Measurements from ENCODE around the gene IL17RB.

Gene IL17RB

DNA sequence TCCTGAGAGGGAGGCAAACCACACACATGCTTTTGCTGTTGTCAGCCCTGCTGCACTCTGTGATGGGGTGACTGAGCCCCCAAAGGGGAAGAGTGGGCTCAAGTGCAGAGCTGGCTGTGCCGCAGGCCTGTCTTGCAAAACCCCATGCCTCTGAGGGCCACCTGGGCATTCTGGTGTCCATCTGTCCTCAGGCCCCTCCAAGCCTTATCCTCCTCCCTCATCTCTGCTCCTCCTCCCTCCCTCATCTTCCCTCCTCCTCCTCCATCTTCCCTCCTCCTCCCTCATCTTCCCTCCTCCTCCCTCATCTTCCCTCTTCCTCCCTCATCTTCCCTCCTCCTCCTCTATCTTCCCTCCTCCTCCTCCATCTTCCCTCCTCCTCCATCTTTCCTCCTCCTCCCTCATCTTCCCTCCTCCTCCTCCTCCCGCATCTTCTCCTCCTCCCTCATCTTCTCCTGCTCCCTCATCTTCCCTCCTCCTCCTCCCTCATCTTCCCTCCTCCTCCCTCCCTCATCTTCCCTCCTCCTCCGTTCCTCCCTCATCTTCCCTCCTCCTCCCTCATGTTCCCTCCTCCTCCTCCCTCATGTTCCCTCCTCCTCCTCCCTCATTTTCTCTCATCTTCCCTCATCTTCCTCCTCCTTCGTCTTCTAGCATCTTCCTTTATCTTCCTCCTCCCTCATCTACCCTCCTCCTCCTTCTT, 40.8 kb upstream of the IL17RB start:
- H2AFZ ChIP-seq (ENCODE audit: low read length) = no peak overlapping the region
- H4K20me1 ChIP-seq (ENCODE audit: insufficient read depth, low read length, poor library complexity, severe bottlenecking) = no peaks in the 10 kb centered on the region
- H3K9me3 ChIP-seq (ENCODE audit: insufficient read depth, low read depth, low read length) = no peaks in the 10 kb centered on the region
- H3K4me2 ChIP-seq (ENCODE audit: low read depth, low read length, poor library complexity, severe bottlenecking) = no peak overlapping the region
- H3F3A ChIP-seq (ENCODE audit: low read depth) = no peaks in the 10 kb centered on the region
- no peaks in the 10 kb centered on the region for H3K27me3 ChIP-seq (ENCODE audit: insufficient read depth, low read length, poor library complexity, severe bottlenecking)
- TF ChIP-seq EZH2phosphoT487 (IDR thresholded peaks at IDR 0.05; ENCODE audit: borderline replicate concordance) = no peak
- TF ChIP-seq, protein P1, sequence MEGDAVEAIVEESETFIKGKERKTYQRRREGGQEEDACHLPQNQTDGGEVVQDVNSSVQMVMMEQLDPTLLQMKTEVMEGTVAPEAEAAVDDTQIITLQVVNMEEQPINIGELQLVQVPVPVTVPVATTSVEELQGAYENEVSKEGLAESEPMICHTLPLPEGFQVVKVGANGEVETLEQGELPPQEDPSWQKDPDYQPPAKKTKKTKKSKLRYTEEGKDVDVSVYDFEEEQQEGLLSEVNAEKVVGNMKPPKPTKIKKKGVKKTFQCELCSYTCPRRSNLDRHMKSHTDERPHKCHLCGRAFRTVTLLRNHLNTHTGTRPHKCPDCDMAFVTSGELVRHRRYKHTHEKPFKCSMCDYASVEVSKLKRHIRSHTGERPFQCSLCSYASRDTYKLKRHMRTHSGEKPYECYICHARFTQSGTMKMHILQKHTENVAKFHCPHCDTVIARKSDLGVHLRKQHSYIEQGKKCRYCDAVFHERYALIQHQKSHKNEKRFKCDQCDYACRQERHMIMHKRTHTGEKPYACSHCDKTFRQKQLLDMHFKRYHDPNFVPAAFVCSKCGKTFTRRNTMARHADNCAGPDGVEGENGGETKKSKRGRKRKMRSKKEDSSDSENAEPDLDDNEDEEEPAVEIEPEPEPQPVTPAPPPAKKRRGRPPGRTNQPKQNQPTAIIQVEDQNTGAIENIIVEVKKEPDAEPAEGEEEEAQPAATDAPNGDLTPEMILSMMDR (conservative IDR thresholded peaks at IDR 0.05; ENCODE audit: low read length) = no peak
- no peaks in the 10 kb centered on the region for H3K9me2 ChIP-seq (replicated peaks; ENCODE audit: low read depth, low read length)
- H3K9ac ChIP-seq (ENCODE audit: low read depth, low read length, poor library complexity, severe bottlenecking) = no peak overlapping the region
- H3K4me1 ChIP-seq (ENCODE audit: insufficient read depth, low read length, poor library complexity, severe bottlenecking) = no peaks in the 10 kb centered on the region
- no peaks in the 10 kb centered on the region for H3K79me2 ChIP-seq (ENCODE audit: insufficient read depth, low read length)
- H3K36me3 ChIP-seq (ENCODE audit: insufficient read depth, low read length) = no peaks in the 10 kb centered on the region
- H3K4me3 ChIP-seq (ENCODE audit: low read length, poor library complexity, severe bottlenecking) = no peak overlapping the region

DNA sequence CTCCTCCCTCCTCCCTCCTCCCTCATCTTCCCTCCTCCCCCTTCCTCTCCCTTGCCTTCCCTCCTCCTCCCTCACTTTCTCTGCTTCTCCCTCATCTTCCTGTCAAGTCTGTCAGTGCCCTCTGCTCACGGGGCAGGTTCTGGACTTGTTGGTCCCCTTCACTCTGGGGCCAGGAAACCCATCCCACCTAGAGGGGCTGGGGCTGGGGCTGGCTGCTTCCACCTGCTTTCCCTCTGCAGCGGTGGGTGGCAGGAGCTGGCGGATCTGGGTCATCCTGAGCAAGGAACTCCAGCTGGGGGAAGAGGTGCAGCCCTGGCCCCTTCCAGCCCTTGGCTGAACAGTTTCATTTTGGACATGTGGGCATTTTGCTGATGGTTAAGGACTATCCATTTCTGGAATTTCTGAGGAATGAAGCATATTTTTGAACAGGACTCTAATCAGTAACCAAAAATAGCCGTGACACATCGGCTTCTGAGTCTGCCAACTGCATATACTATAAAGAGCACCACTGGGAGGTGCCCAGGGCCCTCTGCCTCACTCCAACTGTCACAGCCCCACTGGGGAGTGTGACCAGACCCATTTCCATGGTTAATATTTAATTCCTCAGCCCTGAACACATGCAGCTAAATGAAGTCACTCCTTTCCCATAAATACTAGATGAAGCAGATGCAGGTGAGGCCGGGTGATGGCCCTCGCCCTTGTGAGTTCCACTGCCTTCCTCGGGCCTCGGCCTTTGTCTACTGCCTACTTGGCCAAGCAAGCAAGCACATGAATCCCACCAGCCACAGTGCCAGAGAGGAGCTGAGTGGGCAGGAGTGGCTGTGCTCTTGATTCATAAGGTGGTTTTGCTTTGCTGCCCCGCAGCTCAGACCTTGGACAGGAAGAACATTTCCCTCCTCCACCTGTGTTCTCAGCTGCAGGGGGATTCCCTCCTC, 39.9 kb upstream of the IL17RB start:
- no peaks in the 10 kb centered on the region for H3K27me3 ChIP-seq (ENCODE audit: insufficient read depth, low read length, poor library complexity, severe bottlenecking)
- no peaks in the 10 kb centered on the region for H3K36me3 ChIP-seq (ENCODE audit: insufficient read depth, low read length)
- no peaks in the 10 kb centered on the region for H3K9me2 ChIP-seq (replicated peaks; ENCODE audit: low read depth, low read length)
- no peaks in the 10 kb centered on the region for H4K20me1 ChIP-seq (ENCODE audit: insufficient read depth, low read length, poor library complexity, severe bottlenecking)
- H2AFZ ChIP-seq (ENCODE audit: low read length) = no peak overlapping the region
- no peaks in the 10 kb centered on the region for H3K79me2 ChIP-seq (ENCODE audit: insufficient read depth, low read length)
- no peak overlapping the region for H3K4me3 ChIP-seq (ENCODE audit: low read length, poor library complexity, severe bottlenecking)
- no peaks in the 10 kb centered on the region for H3K4me1 ChIP-seq (ENCODE audit: insufficient read depth, low read length, poor library complexity, severe bottlenecking)
- H3K4me2 ChIP-seq (ENCODE audit: low read depth, low read length, poor library complexity, severe bottlenecking) = no peak overlapping the region
- no peaks in the 10 kb centered on the region for H3K9me3 ChIP-seq (ENCODE audit: insufficient read depth, low read depth, low read length)
- no peak overlapping the region for H3K9ac ChIP-seq (ENCODE audit: low read depth, low read length, poor library complexity, severe bottlenecking)
- H3F3A ChIP-seq (ENCODE audit: low read depth) = no peaks in the 10 kb centered on the region
- TF ChIP-seq, protein P1 (conservative IDR thresholded peaks at IDR 0.05; ENCODE audit: low read length) = no peak
- TF ChIP-seq EZH2phosphoT487 (IDR thresholded peaks at IDR 0.05; ENCODE audit: borderline replicate concordance) = no peak

DNA sequence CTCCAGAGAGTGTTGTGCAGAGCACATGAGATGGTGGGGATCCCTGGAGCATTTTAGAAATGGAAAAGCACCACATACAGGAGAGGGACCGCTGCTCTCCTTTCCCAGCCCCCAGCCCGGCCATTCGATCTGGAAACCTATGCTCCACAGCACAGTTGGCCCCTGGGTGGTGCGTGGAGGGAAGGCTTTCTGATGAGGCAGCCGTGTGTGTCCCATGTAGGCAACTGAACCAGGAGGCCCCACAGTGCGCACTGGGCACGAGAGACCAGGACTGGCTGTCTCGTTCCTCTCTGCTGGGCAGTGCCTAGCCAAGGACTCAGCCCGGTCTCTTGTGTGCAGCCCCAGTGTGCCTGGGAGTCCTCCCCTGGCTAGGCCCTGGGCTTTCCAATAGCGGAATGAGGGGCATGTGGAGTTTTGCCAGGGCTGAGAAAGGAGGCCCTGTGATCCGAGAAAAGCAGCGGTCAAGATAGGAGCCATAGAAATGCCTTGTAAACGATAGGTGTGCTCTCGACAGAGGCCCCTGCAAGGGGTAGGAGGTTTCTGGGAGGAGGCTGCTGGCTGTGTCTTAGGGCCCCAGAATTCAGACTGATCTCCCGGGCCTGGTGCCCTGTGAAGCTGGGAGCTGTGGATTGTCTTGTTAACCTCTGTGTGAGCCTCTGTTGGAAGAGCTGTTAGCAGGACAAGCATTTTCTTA, 39.1 kb upstream of the IL17RB start:
- no peaks in the 10 kb centered on the region for H3K36me3 ChIP-seq (ENCODE audit: insufficient read depth, low read length)
- TF ChIP-seq EZH2phosphoT487 (IDR thresholded peaks at IDR 0.05; ENCODE audit: borderline replicate concordance) = no peak
- TF ChIP-seq, protein P1 (conservative IDR thresholded peaks at IDR 0.05; ENCODE audit: low read length) = no peak
- H3K79me2 ChIP-seq (ENCODE audit: insufficient read depth, low read length) = no peaks in the 10 kb centered on the region
- H3K9ac ChIP-seq (ENCODE audit: low read depth, low read length, poor library complexity, severe bottlenecking) = no peak overlapping the region
- H2AFZ ChIP-seq (ENCODE audit: low read length) = no peak overlapping the region
- no peak overlapping the region for H3K4me2 ChIP-seq (ENCODE audit: low read depth, low read length, poor library complexity, severe bottlenecking)
- H3K9me2 ChIP-seq (replicated peaks; ENCODE audit: low read depth, low read length) = no peaks in the 10 kb centered on the region
- H3K27me3 ChIP-seq (ENCODE audit: insufficient read depth, low read length, poor library complexity, severe bottlenecking) = no peaks in the 10 kb centered on the region
- no peaks in the 10 kb centered on the region for H3K4me1 ChIP-seq (ENCODE audit: insufficient read depth, low read length, poor library complexity, severe bottlenecking)
- no peak overlapping the region for H3K4me3 ChIP-seq (ENCODE audit: low read length, poor library complexity, severe bottlenecking)
- no peaks in the 10 kb centered on the region for H4K20me1 ChIP-seq (ENCODE audit: insufficient read depth, low read length, poor library complexity, severe bottlenecking)
- no peaks in the 10 kb centered on the region for H3F3A ChIP-seq (ENCODE audit: low read depth)
- H3K9me3 ChIP-seq (ENCODE audit: insufficient read depth, low read depth, low read length) = no peaks in the 10 kb centered on the region
